Measurements from ENCODE around the gene FRAS1. TPM values are rescaled to one million over a fixed set of nuclear protein-coding genes. Genes with fewer than 3 reads are reported as not detected.
"Not testable (repeated sequence)": the region's sequence is repeated elsewhere in the genome, so short reads cannot be mapped to it uniquely, and the experiment has no call there.

FRAS1 gene
- total RNA-seq, 2 donors from 2014 or later: 2.0 to 7.1 TPM

DNA sequence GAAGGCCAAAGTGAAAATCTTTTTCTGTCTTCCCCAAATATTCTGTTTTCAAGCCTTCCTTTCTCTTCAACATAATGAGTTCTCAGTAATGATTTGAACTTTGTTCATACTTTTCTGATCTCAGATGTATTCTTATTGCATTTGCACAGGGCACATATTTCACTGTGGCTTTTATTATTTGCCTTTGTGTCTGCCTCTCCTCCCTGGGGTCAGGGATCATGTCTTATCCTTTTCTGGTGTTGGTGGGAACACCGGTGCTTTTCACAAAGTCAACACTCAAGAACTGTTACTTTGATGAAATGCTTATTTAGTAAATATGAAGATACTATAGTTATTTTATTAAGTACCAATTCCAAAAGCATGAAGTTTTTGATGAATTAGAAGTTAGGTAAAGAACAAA lies 143.8 kb downstream of the FRAS1 start:
- ATAC-seq (ENCODE audit: insufficient number of reproducible peaks, low FRiP score, low read depth) (no peak), DNase-seq (ENCODE audit: low spot score) (no peak)
- Histone ChIP-seq H3K4me1 (ENCODE audit: control insufficient read depth in 1 of 2, low read depth in 2 of 2) (no peaks in the 10 kb centered on the region), H3K27me3 (replicated peaks; ENCODE audit: insufficient read depth) (no peaks in the 10 kb centered on the region), H3K27ac (no peak overlapping the region), H3K4me3 (no peak overlapping the region), H3K9me3 (no peaks in the 10 kb centered on the region), H3K36me3 (no peaks in the 10 kb centered on the region)
- TF ChIP-seq, protein P1, sequence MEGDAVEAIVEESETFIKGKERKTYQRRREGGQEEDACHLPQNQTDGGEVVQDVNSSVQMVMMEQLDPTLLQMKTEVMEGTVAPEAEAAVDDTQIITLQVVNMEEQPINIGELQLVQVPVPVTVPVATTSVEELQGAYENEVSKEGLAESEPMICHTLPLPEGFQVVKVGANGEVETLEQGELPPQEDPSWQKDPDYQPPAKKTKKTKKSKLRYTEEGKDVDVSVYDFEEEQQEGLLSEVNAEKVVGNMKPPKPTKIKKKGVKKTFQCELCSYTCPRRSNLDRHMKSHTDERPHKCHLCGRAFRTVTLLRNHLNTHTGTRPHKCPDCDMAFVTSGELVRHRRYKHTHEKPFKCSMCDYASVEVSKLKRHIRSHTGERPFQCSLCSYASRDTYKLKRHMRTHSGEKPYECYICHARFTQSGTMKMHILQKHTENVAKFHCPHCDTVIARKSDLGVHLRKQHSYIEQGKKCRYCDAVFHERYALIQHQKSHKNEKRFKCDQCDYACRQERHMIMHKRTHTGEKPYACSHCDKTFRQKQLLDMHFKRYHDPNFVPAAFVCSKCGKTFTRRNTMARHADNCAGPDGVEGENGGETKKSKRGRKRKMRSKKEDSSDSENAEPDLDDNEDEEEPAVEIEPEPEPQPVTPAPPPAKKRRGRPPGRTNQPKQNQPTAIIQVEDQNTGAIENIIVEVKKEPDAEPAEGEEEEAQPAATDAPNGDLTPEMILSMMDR (IDR thresholded peaks at IDR 0.05): no peak

DNA sequence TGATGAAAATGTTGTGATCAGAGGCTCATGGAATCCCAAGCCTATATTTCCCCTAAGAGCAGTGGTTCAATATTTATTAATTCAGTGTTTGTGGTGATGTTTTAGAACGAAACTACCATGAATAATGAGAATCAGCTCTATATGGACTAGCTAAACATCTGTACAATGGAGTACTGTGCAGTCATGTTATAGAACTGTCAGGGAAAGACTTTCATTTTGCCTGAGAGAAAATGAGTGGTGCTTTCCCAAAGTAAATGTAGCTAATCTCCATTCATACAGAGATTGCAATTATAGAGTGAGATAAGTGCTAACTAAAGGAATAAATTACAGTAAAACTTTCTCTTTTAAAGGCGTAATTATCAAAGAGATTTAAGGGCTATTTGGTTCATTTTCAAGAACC lies 147.1 kb downstream of the FRAS1 start:
- ATAC-seq (ENCODE audit: insufficient number of reproducible peaks, low FRiP score, low read depth) (no peak), DNase-seq (ENCODE audit: low spot score) (no peak)
- TF ChIP-seq, protein P1 (IDR thresholded peaks at IDR 0.05): no peak
- H3K9me3 ChIP-seq: no peaks in the 10 kb centered on the region
- no peaks in the 10 kb centered on the region for H3K4me1 ChIP-seq (ENCODE audit: control insufficient read depth in 1 of 2, low read depth in 2 of 2)
- H3K4me3 ChIP-seq: no peak overlapping the region
- no peaks in the 10 kb centered on the region for H3K27me3 ChIP-seq (replicated peaks; ENCODE audit: insufficient read depth)
- H3K36me3 ChIP-seq: no peaks in the 10 kb centered on the region
- no peak overlapping the region for H3K27ac ChIP-seq

DNA sequence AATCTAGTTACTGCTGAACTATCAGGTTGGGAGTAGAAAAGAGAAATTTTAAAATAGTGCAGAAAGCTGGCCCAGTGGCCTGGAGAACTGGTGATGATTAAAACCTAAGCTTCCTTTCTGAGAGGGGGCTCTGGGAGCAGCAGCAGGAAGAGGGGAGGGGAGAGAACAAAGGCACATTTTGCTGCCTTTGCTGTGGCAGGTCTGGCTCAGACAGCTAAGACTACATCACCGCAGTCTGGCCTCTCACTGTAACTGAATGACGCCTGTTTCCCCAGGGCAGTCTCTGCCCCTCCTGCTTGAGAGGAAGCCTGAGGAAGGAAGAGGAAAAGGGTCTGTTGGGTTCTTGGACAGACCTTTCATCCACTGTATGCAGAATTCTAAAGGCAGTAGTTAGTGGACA lies 148.5 kb downstream of the FRAS1 start:
- DNase-seq (ENCODE audit: low spot score): no peak
- Histone ChIP-seq H3K27me3 (replicated peaks; ENCODE audit: insufficient read depth) (no peaks in the 10 kb centered on the region), H3K4me1 (ENCODE audit: control insufficient read depth in 1 of 2, low read depth in 2 of 2) (no peaks in the 10 kb centered on the region), H3K27ac (no peak overlapping the region), H3K36me3 (no peaks in the 10 kb centered on the region), H3K9me3 (no peaks in the 10 kb centered on the region), H3K4me3 (no peak overlapping the region)
- TF ChIP-seq, protein P1 (IDR thresholded peaks at IDR 0.05): no peak
- no peak for ATAC-seq (ENCODE audit: insufficient number of reproducible peaks, low FRiP score, low read depth)

DNA sequence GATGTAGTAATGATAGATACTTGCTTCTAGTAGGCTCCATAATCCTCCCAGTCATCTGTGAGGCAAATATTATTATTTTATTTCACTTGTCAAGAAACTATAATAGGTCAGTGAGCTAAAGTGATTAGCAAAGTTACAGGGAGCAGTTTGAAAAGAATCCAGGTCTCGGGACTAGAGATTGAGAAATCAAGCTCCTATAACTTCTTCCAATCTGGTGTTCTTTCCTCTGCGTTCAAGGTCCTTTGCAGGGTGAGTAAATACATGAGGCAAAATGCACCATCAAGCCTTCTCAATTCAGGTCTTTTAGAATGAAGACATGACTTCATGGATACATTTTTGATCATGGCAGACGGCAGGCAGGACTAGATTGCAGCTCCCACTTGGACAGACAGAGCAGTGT lies 150.4 kb downstream of the FRAS1 start:
- H3K4me3 ChIP-seq: no peak overlapping the region
- TF ChIP-seq, protein P1 (IDR thresholded peaks at IDR 0.05): no peak
- DNase-seq (ENCODE audit: low spot score) (no peak), ATAC-seq (ENCODE audit: insufficient number of reproducible peaks, low FRiP score, low read depth) (no peak)
- no peaks in the 10 kb centered on the region for H3K36me3 ChIP-seq
- H3K27ac ChIP-seq: no peak overlapping the region
- no peaks in the 10 kb centered on the region for H3K4me1 ChIP-seq (ENCODE audit: control insufficient read depth in 1 of 2, low read depth in 2 of 2)
- H3K27me3 ChIP-seq (replicated peaks; ENCODE audit: insufficient read depth): no peaks in the 10 kb centered on the region
- no peaks in the 10 kb centered on the region for H3K9me3 ChIP-seq

DNA sequence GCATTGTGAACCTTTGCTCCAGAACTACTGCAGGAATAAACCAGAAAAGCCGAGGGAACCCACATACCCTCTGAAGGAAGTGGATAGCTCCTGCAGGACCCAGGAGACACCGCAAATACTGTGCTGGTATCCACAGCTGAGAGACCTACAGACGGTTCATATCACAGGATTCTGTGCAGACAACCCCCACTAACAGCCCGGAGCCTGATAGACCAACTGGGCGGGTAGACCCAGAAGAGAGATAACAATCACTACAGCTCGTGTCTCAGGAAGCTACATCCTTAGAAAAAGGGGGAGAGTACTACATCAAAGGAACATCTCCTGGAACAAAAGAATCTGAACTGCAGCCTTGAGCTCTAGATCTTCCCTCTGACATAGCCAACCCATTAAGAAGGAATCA lies 150.8 kb downstream of the FRAS1 start:
- TF ChIP-seq, protein P1 (IDR thresholded peaks at IDR 0.05): no peak
- ATAC-seq (ENCODE audit: insufficient number of reproducible peaks, low FRiP score, low read depth) (no peak), DNase-seq (ENCODE audit: low spot score) (no peak)
- Histone ChIP-seq H3K4me1 (ENCODE audit: control insufficient read depth in 1 of 2, low read depth in 2 of 2) (no peaks in the 10 kb centered on the region), H3K27ac (no peak overlapping the region), H3K9me3 (no peaks in the 10 kb centered on the region), H3K36me3 (no peaks in the 10 kb centered on the region), H3K27me3 (replicated peaks; ENCODE audit: insufficient read depth) (no peaks in the 10 kb centered on the region), H3K4me3 (no peak overlapping the region)

DNA sequence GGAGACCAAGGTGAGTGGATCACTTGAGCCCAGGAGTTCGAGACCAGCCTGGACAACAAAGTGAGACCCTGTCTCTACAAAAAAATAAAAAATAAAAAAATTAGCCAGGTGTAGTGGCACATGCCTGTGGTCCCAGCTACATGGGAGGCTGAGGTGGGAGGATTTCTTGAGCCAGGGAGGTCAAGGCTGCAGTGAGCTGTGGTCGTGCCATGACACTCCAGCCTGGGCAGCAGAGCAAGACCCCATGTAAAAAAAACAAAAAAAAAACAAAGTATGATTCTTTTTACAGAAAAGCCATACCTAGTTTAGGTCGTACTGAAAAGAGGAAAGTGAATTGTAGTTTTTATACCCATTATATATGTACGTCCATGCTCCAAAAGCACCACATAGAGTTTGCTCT lies 151.8 kb downstream of the FRAS1 start:
- not testable (repeated sequence) for H3K4me3 ChIP-seq; H3K27ac ChIP-seq; ATAC-seq (ENCODE audit: insufficient number of reproducible peaks, low FRiP score, low read depth); H3K27me3 ChIP-seq (replicated peaks; ENCODE audit: insufficient read depth); H3K9me3 ChIP-seq; H3K36me3 ChIP-seq; DNase-seq (ENCODE audit: low spot score); H3K4me1 ChIP-seq (ENCODE audit: control insufficient read depth in 1 of 2, low read depth in 2 of 2)

Data from thoracic aorta (tissue), 2 donors.